PC-9 (cell line): ENCODE measurements around the gene CCKAR. TPM values are rescaled to one million over a fixed set of nuclear protein-coding genes. Genes with fewer than 3 reads are reported as not detected.

Experiments
- BruUV-seq: library from RNA; stranded (reverse); fragments of 400-500 nt; replicated peaks from 2 replicates; lab custom pipeline; 2021; lab: Mats Ljungman, UMichigan
- CTCF ChIA-PET: fragments of 300-600 bp; sonication (Branson Sonifier 250); formaldehyde crosslinking; loops from one replicate; lab custom pipeline; 2022; ENCODE audit warnings: antibody characterized with exemption; lab: Charles Lee
- POLR2A ChIA-PET: fragments of 300-600 bp; sonication (Branson Sonifier 250); formaldehyde crosslinking; loops from one replicate; lab custom pipeline; 2022; ENCODE audit warnings: antibody characterized with exemption; ENCODE audit not compliant: unreplicated experiment; lab: Charles Lee
- DNase-seq, 2 experiments: peaks; one replicate each; pipeline versions ENCODE4 v3.0.0 to v3.0.0-alpha.2; 2015 to 2022; ENCODE audit warnings: mixed read lengths in 1 of 2
- H2AFZ ChIP-seq: fragments of 200-600 bp; sonication (generic); 2 replicates; pipeline ENCODE4 v1.8.1; 2017; ENCODE audit warnings: antibody characterized with exemption
- H3F3A ChIP-seq: fragments of 200-600 bp; sonication (generic); 2 replicates; pipeline ENCODE4 v1.8.1; 2017; ENCODE audit warnings: antibody characterized with exemption, mild to moderate bottlenecking, low read depth; ENCODE audit not compliant: insufficient read depth
- H3K27ac ChIP-seq: fragments of 200-600 bp; sonication (generic); 2 replicates; pipeline ENCODE4 v1.6.1; 2016; ENCODE audit warnings: mixed run types
- H3K27me3 ChIP-seq: fragments of 200-600 bp; sonication (generic); 2 replicates; pipeline ENCODE4 v1.6.1; 2016; ENCODE audit warnings: low read depth, mixed run types; ENCODE audit not compliant: insufficient read depth
- H3K36me3 ChIP-seq: fragments of 200-600 bp; sonication (generic); 2 replicates; pipeline ENCODE4 v1.6.1; 2016; ENCODE audit warnings: low read depth, mixed run types
- H3K4me1 ChIP-seq: fragments of 200-600 bp; sonication (generic); replicated peaks from 2 replicates; pipeline ENCODE4 v1.6.1; 2016; ENCODE audit warnings: mixed run types; ENCODE audit not compliant: insufficient read depth
- H3K4me2 ChIP-seq: fragments of 200-600 bp; sonication (generic); 2 replicates; pipeline ENCODE4 v1.6.1; 2017; ENCODE audit warnings: mixed run types
- H3K4me3 ChIP-seq: fragments of 200-600 bp; sonication (generic); 2 replicates; pipeline ENCODE4 v1.6.1; 2016; ENCODE audit warnings: mixed run types
- H3K79me2 ChIP-seq: fragments of 200-600 bp; sonication (generic); 2 replicates; pipeline ENCODE4 v1.6.1; 2017; ENCODE audit warnings: low read depth, mixed run types
- H3K9me2 ChIP-seq: fragments of 200-600 bp; sonication (generic); 2 replicates; pipeline ENCODE4 v1.8.1; 2017; ENCODE audit warnings: mild to moderate bottlenecking; ENCODE audit not compliant: insufficient read depth
- H3K9me3 ChIP-seq: fragments of 200-600 bp; sonication (generic); 2 replicates; pipeline ENCODE4 v1.8.1; 2016; ENCODE audit warnings: low read depth; ENCODE audit not compliant: insufficient read depth
- H4K20me1 ChIP-seq: fragments of 200-600 bp; sonication (generic); 2 replicates; pipeline ENCODE4 v1.8.1; 2017; ENCODE audit not compliant: insufficient read depth
- EZH2 ChIP-seq: fragments of 200-600 bp; sonication (generic); IDR thresholded peaks from 2 replicates; pipeline ENCODE4 v1.8.0; 2017; ENCODE audit warnings: antibody characterized with exemption, low read depth
- intact Hi-C: fragments of 100-400 bp; cut with micrococcal nuclease; formaldehyde crosslinking; loops from one replicate; pipeline ENCODE4 v1.10.0; 2022; ENCODE audit not compliant: unreplicated experiment
- total RNA-seq: library from RNA; stranded (reverse); gene quantifications from 2 replicates; pipeline ENCODE4 v1.2.3, GENCODE V29; 2021
- TF ChIP-seq, protein P1 (sequence below): fragments of 200-600 bp; sonication (generic); conservative IDR thresholded peaks from 2 replicates; pipeline ENCODE4 v1.6.1; 2017; ENCODE audit warnings: mixed run types, antibody characterized with exemption, mild to moderate bottlenecking, moderate library complexity

Gene CCKAR
- total RNA-seq, 1 experiment from 2014 or later: not detected

DNA sequence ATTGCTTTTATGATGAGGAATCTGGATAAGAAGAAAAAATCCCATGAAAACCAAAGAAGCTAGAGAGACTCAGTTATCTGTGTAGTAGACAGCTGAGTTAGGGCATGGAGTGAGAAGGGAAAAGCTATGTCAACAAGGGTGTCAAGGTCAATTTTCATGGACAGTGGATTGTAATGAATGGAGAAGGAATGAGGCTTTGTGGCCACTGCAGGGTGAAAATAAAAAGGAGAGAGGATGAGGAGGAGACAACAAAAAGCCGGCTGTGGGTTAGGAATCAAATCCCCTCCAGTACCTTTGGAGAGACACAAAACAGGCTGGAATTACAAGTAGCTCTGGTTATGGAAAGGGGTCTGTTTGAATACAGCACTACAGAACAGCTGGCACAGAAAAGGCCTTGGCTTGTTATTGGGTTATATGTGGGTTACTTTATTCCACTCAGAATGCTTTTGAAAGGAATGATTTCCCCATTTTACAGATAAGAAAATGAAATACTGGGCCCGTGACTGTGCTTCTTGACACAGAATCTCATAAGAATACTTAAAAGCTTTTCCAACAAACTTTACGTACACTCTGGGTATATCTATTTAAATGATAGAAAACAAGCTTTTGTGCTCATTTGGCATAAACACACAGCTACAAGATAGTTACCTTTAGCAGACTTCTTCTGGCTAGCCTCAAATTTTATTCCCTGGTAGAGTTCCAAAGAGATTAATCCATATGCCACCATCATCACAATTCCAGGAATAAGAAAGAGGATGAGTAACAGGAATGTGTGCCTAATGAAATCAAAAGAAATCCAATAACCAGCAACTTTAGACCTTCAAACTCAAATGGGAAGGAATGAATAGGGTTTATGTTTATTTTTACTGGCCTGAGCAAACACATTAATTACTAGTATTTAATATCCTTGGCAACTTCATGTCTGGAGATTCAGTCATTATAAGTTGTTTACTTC lies 7.5 kb downstream of the CCKAR start:
- Histone ChIP-seq H3K4me2 (no peak overlapping the region), H3K4me3 (no peak overlapping the region), H3K27ac (no peak overlapping the region), H3K79me2 (no peaks in the 10 kb centered on the region), H3F3A (no peaks in the 10 kb centered on the region), H4K20me1 (no peaks in the 10 kb centered on the region), H3K9me2 (no peaks in the 10 kb centered on the region), H2AFZ (no peak overlapping the region), H3K27me3 (0 out of 2 replicates have a peak, but pooled peaks cover 3% of the 10 kb centered on the region), H3K36me3 (no peaks in the 10 kb centered on the region), H3K9me3 (no peaks in the 10 kb centered on the region), H3K4me1 (no peaks in the 10 kb centered on the region)
- no TSS peak for BruUV-seq
- intact Hi-C loops: no loop called here
- no peak for TF ChIP-seq EZH2
- TF ChIP-seq, protein P1, sequence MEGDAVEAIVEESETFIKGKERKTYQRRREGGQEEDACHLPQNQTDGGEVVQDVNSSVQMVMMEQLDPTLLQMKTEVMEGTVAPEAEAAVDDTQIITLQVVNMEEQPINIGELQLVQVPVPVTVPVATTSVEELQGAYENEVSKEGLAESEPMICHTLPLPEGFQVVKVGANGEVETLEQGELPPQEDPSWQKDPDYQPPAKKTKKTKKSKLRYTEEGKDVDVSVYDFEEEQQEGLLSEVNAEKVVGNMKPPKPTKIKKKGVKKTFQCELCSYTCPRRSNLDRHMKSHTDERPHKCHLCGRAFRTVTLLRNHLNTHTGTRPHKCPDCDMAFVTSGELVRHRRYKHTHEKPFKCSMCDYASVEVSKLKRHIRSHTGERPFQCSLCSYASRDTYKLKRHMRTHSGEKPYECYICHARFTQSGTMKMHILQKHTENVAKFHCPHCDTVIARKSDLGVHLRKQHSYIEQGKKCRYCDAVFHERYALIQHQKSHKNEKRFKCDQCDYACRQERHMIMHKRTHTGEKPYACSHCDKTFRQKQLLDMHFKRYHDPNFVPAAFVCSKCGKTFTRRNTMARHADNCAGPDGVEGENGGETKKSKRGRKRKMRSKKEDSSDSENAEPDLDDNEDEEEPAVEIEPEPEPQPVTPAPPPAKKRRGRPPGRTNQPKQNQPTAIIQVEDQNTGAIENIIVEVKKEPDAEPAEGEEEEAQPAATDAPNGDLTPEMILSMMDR: no peak
- CTCF ChIA-PET: no interaction called here
- DNase-seq: no peak
- POLR2A ChIA-PET: interaction anchor here (0.5 kb wide), 1 partner anchor 15 kb away, joined by 10 read pairs; no protein-coding TSS in a partner anchor

DNA sequence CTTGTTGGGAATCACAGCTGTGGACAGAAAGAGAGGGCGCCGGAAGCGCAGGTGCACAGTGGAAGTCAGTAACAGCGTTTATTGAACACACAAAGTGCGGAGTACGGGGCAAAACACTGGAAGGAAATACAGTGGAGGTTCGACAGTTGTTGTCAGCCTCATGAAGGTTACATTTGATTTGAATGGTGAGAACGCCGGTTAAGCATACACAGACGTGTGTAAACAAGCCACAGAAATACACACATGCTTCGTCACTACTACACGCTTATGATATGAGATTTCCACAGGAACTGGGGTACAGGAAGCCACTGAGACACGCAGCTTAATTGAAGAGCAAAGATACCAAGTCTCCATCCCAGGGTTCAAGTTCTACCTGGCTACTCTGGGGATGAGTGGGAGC lies 12.0 kb downstream of the CCKAR start:
- Histone ChIP-seq H3K4me1 (no peaks in the 10 kb centered on the region), H3K4me3 (no peak overlapping the region), H2AFZ (no peak overlapping the region), H3K27ac (no peak overlapping the region), H3K36me3 (no peaks in the 10 kb centered on the region), H3K4me2 (no peak overlapping the region), H3K9me3 (no peaks in the 10 kb centered on the region), H3K79me2 (no peaks in the 10 kb centered on the region), H3K27me3 (no peaks in the 10 kb centered on the region), H4K20me1 (no peaks in the 10 kb centered on the region), H3K9me2 (no peaks in the 10 kb centered on the region), H3F3A (no peaks in the 10 kb centered on the region)
- DNase-seq: no peak
- TF ChIP-seq, protein P1: no peak
- TF ChIP-seq EZH2: no peak
- ChIA-PET CTCF (no interaction called here), POLR2A (no interaction called here)
- intact Hi-C loops: no loop called here
- BruUV-seq: no TSS peak

DNA sequence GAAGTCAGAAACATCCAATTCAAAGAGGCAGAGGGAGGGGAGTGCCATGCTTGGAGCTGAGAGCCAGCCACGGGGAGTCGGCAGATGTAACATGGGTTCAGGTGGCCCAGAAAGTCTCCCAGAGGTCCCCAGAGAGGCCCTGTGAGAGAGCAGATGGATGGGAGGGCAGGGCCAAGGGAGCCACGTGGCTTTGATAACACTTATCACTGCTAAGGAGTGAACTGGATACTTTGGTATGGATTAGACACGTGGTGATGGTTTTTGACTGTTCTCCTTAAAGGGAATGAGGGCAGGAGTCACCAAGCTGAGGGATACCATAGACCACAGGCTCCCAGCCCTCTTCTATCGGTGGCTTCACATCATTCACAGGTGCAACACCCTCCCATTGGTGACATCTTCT lies 13.7 kb downstream of the CCKAR start:
- H4K20me1 ChIP-seq: no peaks in the 10 kb centered on the region
- H3K27me3 ChIP-seq: no peaks in the 10 kb centered on the region
- H3K4me2 ChIP-seq: no peak overlapping the region
- H2AFZ ChIP-seq: no peak overlapping the region
- BruUV-seq: no TSS peak
- H3K36me3 ChIP-seq: no peaks in the 10 kb centered on the region
- POLR2A ChIA-PET: no interaction called here
- no peak overlapping the region for H3K27ac ChIP-seq
- no peaks in the 10 kb centered on the region for H3K9me2 ChIP-seq
- intact Hi-C loops: no loop called here
- DNase-seq: no peak
- H3F3A ChIP-seq: no peaks in the 10 kb centered on the region
- no peaks in the 10 kb centered on the region for H3K4me1 ChIP-seq
- no peaks in the 10 kb centered on the region for H3K9me3 ChIP-seq
- TF ChIP-seq EZH2: no peak
- TF ChIP-seq, protein P1: no peak
- H3K79me2 ChIP-seq: no peaks in the 10 kb centered on the region
- CTCF ChIA-PET: no interaction called here
- no peak overlapping the region for H3K4me3 ChIP-seq
